GM12891 (cell line): Measurements from ENCODE around the gene CNNM2.

Experiments used
- POLR2A ChIP-seq: IDR thresholded peaks from 2 replicates; pipeline ENCODE4 v1.6.1; 2011; ENCODE audit warnings: low read depth, low read length, control low read depth
- POLR2AphosphoS5 ChIP-seq: IDR thresholded peaks from 2 replicates; pipeline ENCODE4 v1.6.1; 2011; ENCODE audit warnings: low read depth, low read length, control low read depth
- SPI1 ChIP-seq: IDR thresholded peaks from 2 replicates; pipeline ENCODE4 v1.6.1; 2011; ENCODE audit warnings: low read depth, low read length, control low read depth
- TAF1 ChIP-seq: IDR thresholded peaks from 2 replicates; pipeline ENCODE4 v1.6.1; 2011; ENCODE audit warnings: low read depth, low read length, control low read depth

DNA sequence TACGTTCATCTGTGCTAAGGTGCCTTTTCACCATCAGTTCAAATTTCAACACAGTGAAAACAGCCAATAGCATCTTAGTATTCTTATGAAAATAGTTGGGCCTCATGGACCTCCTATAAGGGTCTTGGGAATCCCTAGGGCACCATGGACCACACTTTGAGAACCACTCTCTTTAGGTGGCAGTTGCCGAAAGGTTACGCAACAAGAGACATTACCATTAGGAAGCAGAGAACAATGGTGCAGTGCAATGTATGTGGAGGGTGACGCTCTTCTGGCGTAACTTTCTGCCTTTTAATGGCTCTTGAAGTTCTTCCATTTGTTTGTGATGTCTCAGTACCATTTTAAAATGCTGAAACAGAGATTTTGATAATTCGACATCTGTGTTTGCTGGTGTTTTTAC is 131.1 kb downstream of the CNNM2 start:
- no peak for TF ChIP-seq POLR2AphosphoS5
- no peak for TF ChIP-seq SPI1
- TF ChIP-seq POLR2A, result no peak
- TF ChIP-seq TAF1, result no peak
